22Rv1 (cell line): ENCODE data around the gene RASL10A.

ENCODE experiments used
- ZFX ChIP-seq: fragments of 450-650 bp; IDR thresholded peaks from 2 replicates; pipeline ENCODE4 v1.6.1; 2017; ENCODE audit warnings: antibody characterized with exemption, borderline replicate concordance
- TF ChIP-seq, protein P1 (sequence below): fragments of 450-650 bp; IDR thresholded peaks from 2 replicates; pipeline ENCODE4 v1.5.1; 2017; ENCODE audit warnings: mild to moderate bottlenecking

DNA sequence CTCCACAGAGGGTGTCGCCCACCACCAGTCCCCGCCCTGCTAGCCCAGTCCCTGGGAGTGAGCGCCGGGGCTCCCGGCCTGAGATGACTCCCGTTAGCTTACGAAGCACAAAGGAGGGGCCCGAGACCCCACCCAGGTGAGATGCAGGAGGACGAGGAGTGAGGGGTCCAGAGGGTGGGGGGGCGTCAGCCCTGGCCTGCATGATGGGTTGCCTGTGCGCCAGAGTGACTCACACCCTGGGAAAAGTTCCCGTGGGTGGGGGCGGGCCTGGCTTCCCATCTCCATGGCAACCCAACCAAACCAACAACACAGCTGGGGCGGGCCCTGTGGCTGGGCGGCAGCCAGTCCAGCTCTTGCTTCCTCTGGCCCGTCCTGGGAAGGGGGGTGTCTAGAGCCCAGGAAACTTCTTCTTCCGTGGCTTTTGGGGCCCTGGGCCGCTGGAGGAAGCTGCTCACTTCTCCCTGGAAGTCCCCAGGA is 4.6 kb downstream of the RASL10A start:
- TF ChIP-seq, protein P1, sequence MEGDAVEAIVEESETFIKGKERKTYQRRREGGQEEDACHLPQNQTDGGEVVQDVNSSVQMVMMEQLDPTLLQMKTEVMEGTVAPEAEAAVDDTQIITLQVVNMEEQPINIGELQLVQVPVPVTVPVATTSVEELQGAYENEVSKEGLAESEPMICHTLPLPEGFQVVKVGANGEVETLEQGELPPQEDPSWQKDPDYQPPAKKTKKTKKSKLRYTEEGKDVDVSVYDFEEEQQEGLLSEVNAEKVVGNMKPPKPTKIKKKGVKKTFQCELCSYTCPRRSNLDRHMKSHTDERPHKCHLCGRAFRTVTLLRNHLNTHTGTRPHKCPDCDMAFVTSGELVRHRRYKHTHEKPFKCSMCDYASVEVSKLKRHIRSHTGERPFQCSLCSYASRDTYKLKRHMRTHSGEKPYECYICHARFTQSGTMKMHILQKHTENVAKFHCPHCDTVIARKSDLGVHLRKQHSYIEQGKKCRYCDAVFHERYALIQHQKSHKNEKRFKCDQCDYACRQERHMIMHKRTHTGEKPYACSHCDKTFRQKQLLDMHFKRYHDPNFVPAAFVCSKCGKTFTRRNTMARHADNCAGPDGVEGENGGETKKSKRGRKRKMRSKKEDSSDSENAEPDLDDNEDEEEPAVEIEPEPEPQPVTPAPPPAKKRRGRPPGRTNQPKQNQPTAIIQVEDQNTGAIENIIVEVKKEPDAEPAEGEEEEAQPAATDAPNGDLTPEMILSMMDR = no peak
- TF ChIP-seq ZFX = no peak
